Body of pancreas (tissue), 4 donors: ENCODE measurements around the gene GFY. TPM values are rescaled to one million over a fixed set of nuclear protein-coding genes. Genes with fewer than 3 reads are reported as not detected.

Experiments
- ATAC-seq: fragments of 150-250 bp; one replicate; pipeline ENCODE4 v1.9.1; 2016
- DNase-seq, 4 donors: peaks; one replicate each; pipeline ENCODE4 v3.0.0-alpha.2; 2019
- H3K27ac ChIP-seq, 4 donors: fragments of 200-600 bp; sonication (generic); 1 replicate in 3 of 4; 2 replicates in 1 of 4; pipeline versions ENCODE4 v1.5.1 to v1.6.1; 2016 to 2019; ENCODE audit warnings: mild to moderate bottlenecking in 1 of 4, mixed read lengths in 1 of 4, moderate library complexity in 1 of 4
- H3K27me3 ChIP-seq, 2 donors: fragments of 200-600 bp; sonication (generic); one replicate each; pipeline ENCODE4 v1.6.0; 2016; ENCODE audit warnings: mild to moderate bottlenecking in 1 of 2
- H3K36me3 ChIP-seq, 2 donors: fragments of 200-600 bp; sonication (generic); replicated peaks in 1 of 2; 2 replicates each; pipeline ENCODE4 v1.5.1; 2016; ENCODE audit warnings: low read depth in 2 of 2; ENCODE audit not compliant: insufficient read depth in 1 of 2
- H3K4me1 ChIP-seq: fragments of 200-600 bp; sonication (generic); one replicate; pipeline ENCODE4 v1.6.0; 2016
- H3K4me3 ChIP-seq, 2 donors: fragments of 200-600 bp; sonication (generic); 1 replicate in 1 of 2; 2 replicates in 1 of 2; pipeline ENCODE4 v1.5.1; 2016 to 2019
- H3K9me3 ChIP-seq, 3 donors: fragments of 200-600 bp; sonication (generic); 1 replicate in 2 of 3; 2 replicates in 1 of 3; pipeline ENCODE4 v1.5.1; 2016
- CTCF ChIP-seq, 7 experiments: fragments of 450-650 bp in 4 of 7; fragments of 200-600 bp in 3 of 7; sonication (generic) in 3 of 7; IDR thresholded peaks; one replicate each; pipeline ENCODE4 v1.5.1; 2016 to 2019; ENCODE audit warnings: antibody characterized with exemption in 7 of 7
- POLR2A ChIP-seq, 3 donors: fragments of 450-650 bp; IDR thresholded peaks; one replicate each; pipeline ENCODE4 v1.6.1; 2016; ENCODE audit warnings: antibody characterized with exemption in 3 of 3, mild to moderate bottlenecking in 2 of 3
- WGBS, 2 donors: methylation state at CpG; one replicate each; pipeline ENCODE4 v1.1.5; 2017; 5-methylcytosine and 5-hydroxymethylcytosine counted together
- intact Hi-C: fragments of 100-400 bp; cut with DNase I; formaldehyde crosslinking; loops from one replicate; pipeline ENCODE4 v1.15.1; 2023
- total RNA-seq, 2 donors: library from RNA; depleted of rRNA; stranded (reverse); fragments of >200 nt; gene quantifications; one replicate each; pipeline ENCODE4 v1.1.0, GENCODE V29; 2016

The GFY gene
- total RNA-seq, 2 donors from 2014 or later, result not detected

GRCh38 chr19:49468199-49468598, 43.0 kb downstream of the GFY start:
- ATAC-seq, result no peak
- intact Hi-C loops, result no loop called here
- peak overlapping the region in 1 of 4 donors; percentile 40 for H3K27ac ChIP-seq
- H3K9me3 ChIP-seq, result no peaks in the 10 kb centered on the region
- H3K27me3 ChIP-seq, result no peaks in the 10 kb centered on the region
- no peaks in the 10 kb centered on the region for H3K4me1 ChIP-seq
- TF ChIP-seq POLR2A (IDR thresholded peaks at IDR 0.05), result no peak
- no peak for TF ChIP-seq CTCF (IDR thresholded peaks at IDR 0.05)
- no peak for DNase-seq
- H3K36me3 ChIP-seq, result peaks cover 0 to 7% of the 10 kb centered on the region in 2 donors
- WGBS, 2 donors, result 85 to 95% methylated on average over 9 to 19 of the region's 19 CpGs
- no peak overlapping the region for H3K4me3 ChIP-seq

DNA sequence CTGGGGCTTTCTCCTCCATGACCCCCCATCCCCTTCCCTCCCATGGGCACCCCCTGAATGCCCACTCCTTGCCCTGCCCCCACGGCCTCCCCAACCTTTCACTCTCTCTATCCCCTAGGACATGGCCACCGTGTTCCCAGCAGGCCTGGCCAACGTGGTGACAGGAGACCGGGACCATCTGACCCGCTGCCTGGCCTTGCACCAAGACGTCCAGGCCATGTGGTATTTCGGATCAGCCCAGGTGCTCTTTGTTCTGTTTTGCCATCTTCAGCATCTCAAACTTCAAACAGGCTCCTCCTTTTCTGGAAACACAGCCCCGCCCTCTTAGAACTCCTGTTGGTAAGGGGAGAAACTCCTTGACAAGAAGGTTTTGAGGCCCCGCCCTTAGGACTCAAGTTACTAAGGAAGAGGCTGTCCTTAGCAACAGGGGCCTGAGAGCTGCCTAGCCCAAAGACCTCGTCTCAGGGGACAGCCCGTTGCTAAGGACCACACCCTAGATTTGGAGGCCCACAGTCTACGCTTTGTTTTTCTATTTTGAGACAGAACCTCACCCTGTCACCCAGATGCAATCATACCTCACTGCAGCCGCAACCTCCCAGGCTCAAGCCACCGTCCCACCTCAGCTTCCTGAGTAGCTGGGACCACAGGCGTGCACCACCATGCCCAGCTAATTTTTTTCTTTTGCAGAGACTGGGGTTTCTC, 43.7 kb downstream of the GFY start:
- DNase-seq, result peak in 3 of 4 donors; percentile 42 to 61 (median 55)
- Histone ChIP-seq H3K36me3 (peaks cover 0 to 7% of the 10 kb centered on the region in 2 donors), H3K27me3 (no peaks in the 10 kb centered on the region), H3K4me3 (no peak overlapping the region), H3K4me1 (peaks cover 5% of the 10 kb centered on the region), H3K27ac (peak overlapping the region in 1 of 4 donors; percentile 40), H3K9me3 (no peaks in the 10 kb centered on the region)
- WGBS, 2 donors, result 65 to 85% methylated on average over 15 of the region's 15 CpGs
- intact Hi-C loops, result no loop called here
- peak; percentile 28 for ATAC-seq
- TF ChIP-seq CTCF (IDR thresholded peaks at IDR 0.05) (no peak), POLR2A (IDR thresholded peaks at IDR 0.05) (no peak)

GRCh38 chr19:49469828-49470614, 44.8 kb downstream of the GFY start:
- Histone ChIP-seq H3K9me3 (no peaks in the 10 kb centered on the region), H3K36me3 (peaks cover 0 to 7% of the 10 kb centered on the region in 2 donors), H3K27ac (no peak overlapping the region), H3K4me3 (no peak overlapping the region), H3K27me3 (no peaks in the 10 kb centered on the region), H3K4me1 (peaks cover 6% of the 10 kb centered on the region)
- DNase-seq, result no peak
- intact Hi-C loops, result no loop called here
- TF ChIP-seq CTCF (IDR thresholded peaks at IDR 0.05) (peak in 2 of 7 experiments; percentile 6 to 22), POLR2A (IDR thresholded peaks at IDR 0.05) (no peak)
- no peak for ATAC-seq
- 85 to 90% methylated on average over 20 to 24 of the region's 25 CpGs for WGBS, 2 donors

GRCh38 chr19:49470615-49470978, 45.4 kb downstream of the GFY start:
- intact Hi-C loops, result no loop called here

More at GRCh38 chr19:49470615-49470978, 45.4 kb downstream of the GFY start:
- no peaks in the 10 kb centered on the region for H3K27me3 ChIP-seq
- peaks cover 0 to 7% of the 10 kb centered on the region in 2 donors for H3K36me3 ChIP-seq
- 58 to 67% methylated on average over 5 to 8 of the region's 8 CpGs for WGBS, 2 donors
- H3K4me3 ChIP-seq, result no peak overlapping the region
- DNase-seq (no peak), ATAC-seq (no peak)
- H3K4me1 ChIP-seq, result peaks cover 6% of the 10 kb centered on the region
- H3K27ac ChIP-seq, result no peak overlapping the region
- TF ChIP-seq CTCF (IDR thresholded peaks at IDR 0.05) (no peak), POLR2A (IDR thresholded peaks at IDR 0.05) (no peak)
- H3K9me3 ChIP-seq, result no peaks in the 10 kb centered on the region
